Liver (tissue), 9 donors: ENCODE measurements around the gene VWA3B. TPM values are rescaled to one million over a fixed set of nuclear protein-coding genes. Genes with fewer than 3 reads are reported as not detected.

Experiments
- DNase-seq: peaks from one replicate; pipeline ENCODE4 v3.0.0-alpha.2; 2017; ENCODE audit warnings: low spot score
- H3K27ac ChIP-seq, 2 donors: one replicate each; pipeline ENCODE4 v1.7.0; 2013; ENCODE audit warnings: inconsistent platforms in 2 of 2, low read length in 2 of 2, control low read depth in 1 of 2, low read depth in 1 of 2, mild to moderate bottlenecking in 1 of 2
- H3K27me3 ChIP-seq, 4 donors: one replicate each; pipeline versions ENCODE4 v1.6.1 to v1.7.0; 2013; ENCODE audit warnings: low read length in 3 of 4, inconsistent platforms in 1 of 4, mild to moderate bottlenecking in 1 of 4, moderate library complexity in 1 of 4; ENCODE audit not compliant: control insufficient read depth in 4 of 4, insufficient read depth in 4 of 4
- H3K36me3 ChIP-seq, 4 donors: one replicate each; pipeline versions ENCODE4 v1.6.1 to v1.7.0; 2013; ENCODE audit warnings: low read length in 3 of 4, mild to moderate bottlenecking in 3 of 4, low read depth in 1 of 4, moderate library complexity in 1 of 4; ENCODE audit not compliant: control insufficient read depth in 4 of 4, insufficient read depth in 3 of 4
- H3K4me1 ChIP-seq, 4 donors: one replicate each; pipeline versions ENCODE4 v1.6.1 to v1.7.0; 2013; ENCODE audit warnings: low read length in 3 of 4, mild to moderate bottlenecking in 3 of 4, moderate library complexity in 1 of 4; ENCODE audit not compliant: control insufficient read depth in 4 of 4, insufficient read depth in 4 of 4
- H3K4me3 ChIP-seq, 3 donors: one replicate each; pipeline versions ENCODE4 v1.6.1 to v1.7.0; 2013; ENCODE audit warnings: low read length in 3 of 3, control low read depth in 1 of 3, low read depth in 1 of 3, mild to moderate bottlenecking in 1 of 3
- H3K9ac ChIP-seq, 2 donors: one replicate each; pipeline ENCODE4 v1.7.0; 2013; ENCODE audit warnings: low read length in 2 of 2, mild to moderate bottlenecking in 2 of 2, moderate library complexity in 2 of 2, control low read depth in 1 of 2, low read depth in 1 of 2
- H3K9me3 ChIP-seq, 4 donors: one replicate each; pipeline versions ENCODE4 v1.6.1 to v1.7.0; 2013; ENCODE audit warnings: low read length in 3 of 4; ENCODE audit not compliant: control insufficient read depth in 4 of 4
- EGR1 ChIP-seq, 2 donors: IDR thresholded peaks; 2 replicates each; pipeline ENCODE4 v1.6.1; 2016 to 2018; ENCODE audit warnings: antibody characterized with exemption in 2 of 2, low read depth in 2 of 2
- FOXA1 ChIP-seq: IDR thresholded peaks from 2 replicates; pipeline ENCODE4 v1.6.1; 2016; ENCODE audit warnings: antibody characterized with exemption
- GABPA ChIP-seq, 2 donors: IDR thresholded peaks in 1 of 2; conservative IDR thresholded peaks in 1 of 2; 2 replicates each; pipeline ENCODE4 v1.6.1; 2016; ENCODE audit warnings: antibody characterized with exemption in 2 of 2, mild to moderate bottlenecking in 1 of 2, moderate library complexity in 1 of 2
- HNF4A ChIP-seq, 2 donors: conservative IDR thresholded peaks; 2 replicates each; pipeline ENCODE4 v1.6.1; 2016; ENCODE audit warnings: antibody characterized with exemption in 2 of 2, mild to moderate bottlenecking in 2 of 2
- HNF4G ChIP-seq: IDR thresholded peaks from 2 replicates; pipeline ENCODE4 v1.6.1; 2016; ENCODE audit warnings: antibody characterized with exemption
- JUND ChIP-seq, 2 donors: IDR thresholded peaks; 2 replicates each; pipeline ENCODE4 v1.6.1; 2016; ENCODE audit warnings: antibody characterized with exemption in 2 of 2
- RAD21 ChIP-seq, 2 donors: IDR thresholded peaks; 2 replicates each; pipeline ENCODE4 v1.6.1; 2016; ENCODE audit warnings: antibody characterized with exemption in 2 of 2, mild to moderate bottlenecking in 2 of 2
- SP1 ChIP-seq: IDR thresholded peaks from 2 replicates; pipeline ENCODE4 v1.6.1; 2018; ENCODE audit warnings: antibody characterized with exemption, mild to moderate bottlenecking
- TAF1 ChIP-seq: conservative IDR thresholded peaks from 2 replicates; pipeline ENCODE4 v1.6.1; 2016; ENCODE audit warnings: antibody characterized with exemption, mild to moderate bottlenecking
- YY1 ChIP-seq: IDR thresholded peaks from 2 replicates; pipeline ENCODE4 v1.6.1; 2016; ENCODE audit warnings: antibody characterized with exemption, mild to moderate bottlenecking
- WGBS: extraction: QIAGEN DNeasy Blood & Tissue Kit; methylation state at CpG from one replicate; pipeline ENCODE4 v1.1.7; 2013; 5-methylcytosine and 5-hydroxymethylcytosine counted together
- polyA plus RNA-seq, 2 donors: library from polyadenylated mRNA; stranded (reverse) in 1 of 2; unstranded in 1 of 2; fragments of 200-250 nt in 1 of 2; fragments of >200 nt in 1 of 2; fragmentation: Nextera tagmentation in 1 of 2; extraction: Ambion mirVana in 1 of 2; gene quantifications; one replicate each; pipeline versions ENCODE4 v1.2.1 to v1.2.3, GENCODE V29; 2013 to 2015
- total RNA-seq, 2 donors: library from RNA; depleted of rRNA; stranded (reverse); fragments of >200 nt; gene quantifications; one replicate each; pipeline ENCODE4 v1.2.3, GENCODE V29; 2014
- TF ChIP-seq, protein P1 (sequence below): fragments of 150-350 bp; IDR thresholded peaks from 2 replicates; pipeline ENCODE4 v1.5.1; 2017; ENCODE audit warnings: improper control_type of control experiment, low read depth, low read length; ENCODE audit not compliant: missing input control
- TF ChIP-seq, protein P2 (sequence below): IDR thresholded peaks from 2 replicates; pipeline ENCODE4 v1.6.1; 2016; ENCODE audit warnings: antibody characterized with exemption, mild to moderate bottlenecking
- TF ChIP-seq, protein P3 (sequence below): IDR thresholded peaks from 2 replicates; pipeline ENCODE4 v1.6.1; 2016; ENCODE audit warnings: antibody characterized with exemption
- donor health status: healthy.
- donor health status: healthy.
- donor health status: healthy.
- donor health status: healthy.
- donor health status: healthy.

Gene VWA3B
- total and polyA plus RNA-seq, 4 donors, result 0.08 TPM; not detected in 3

DNA sequence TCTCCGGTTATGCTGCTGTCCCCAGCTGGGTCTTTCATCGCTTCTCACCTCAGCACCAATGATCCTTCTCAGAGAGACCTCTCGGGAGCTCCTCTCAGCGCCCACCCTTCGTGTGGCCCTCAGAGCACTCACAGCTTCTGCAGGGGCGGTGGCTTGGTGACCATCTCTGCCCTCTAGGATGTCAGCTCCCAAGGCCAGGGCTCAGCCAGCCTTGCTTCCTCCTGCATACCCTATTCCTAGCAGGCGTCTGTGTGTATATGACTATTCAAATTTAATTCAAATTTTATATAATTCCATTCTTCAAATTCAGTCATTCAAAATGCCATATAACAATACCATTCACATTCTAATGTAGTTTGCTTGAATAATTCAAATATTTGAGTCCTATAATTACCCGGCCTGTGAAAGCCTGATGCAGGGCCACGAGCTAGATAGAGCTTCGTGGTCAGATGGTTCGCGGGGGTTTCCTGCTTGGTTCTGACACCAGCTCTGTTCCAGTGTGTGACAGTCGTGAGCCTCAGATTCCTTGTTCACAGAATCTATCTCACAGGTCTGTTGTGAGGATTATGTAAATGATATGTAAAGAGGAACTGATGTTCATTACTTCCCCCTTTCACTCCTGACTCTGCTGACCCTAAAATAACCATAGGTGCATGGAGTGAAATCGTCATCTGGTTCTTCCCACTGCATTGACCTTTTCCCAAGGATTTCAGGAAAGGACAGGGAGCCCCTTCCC is 165.2 kb downstream of the VWA3B start:
- Histone ChIP-seq H3K36me3 (no peaks in the 10 kb centered on the region), H3K27me3 (no peaks in the 10 kb centered on the region), H3K4me1 (no peaks in the 10 kb centered on the region), H3K27ac (no peak overlapping the region), H3K9ac (no peak overlapping the region), H3K4me3 (no peak overlapping the region), H3K9me3 (peaks cover 0 to 5% (median 3%) of the 10 kb centered on the region in 4 donors)
- no peak for DNase-seq
- 88% methylated on average over 14 of the region's 14 CpGs for WGBS
- TF ChIP-seq, protein P1, sequence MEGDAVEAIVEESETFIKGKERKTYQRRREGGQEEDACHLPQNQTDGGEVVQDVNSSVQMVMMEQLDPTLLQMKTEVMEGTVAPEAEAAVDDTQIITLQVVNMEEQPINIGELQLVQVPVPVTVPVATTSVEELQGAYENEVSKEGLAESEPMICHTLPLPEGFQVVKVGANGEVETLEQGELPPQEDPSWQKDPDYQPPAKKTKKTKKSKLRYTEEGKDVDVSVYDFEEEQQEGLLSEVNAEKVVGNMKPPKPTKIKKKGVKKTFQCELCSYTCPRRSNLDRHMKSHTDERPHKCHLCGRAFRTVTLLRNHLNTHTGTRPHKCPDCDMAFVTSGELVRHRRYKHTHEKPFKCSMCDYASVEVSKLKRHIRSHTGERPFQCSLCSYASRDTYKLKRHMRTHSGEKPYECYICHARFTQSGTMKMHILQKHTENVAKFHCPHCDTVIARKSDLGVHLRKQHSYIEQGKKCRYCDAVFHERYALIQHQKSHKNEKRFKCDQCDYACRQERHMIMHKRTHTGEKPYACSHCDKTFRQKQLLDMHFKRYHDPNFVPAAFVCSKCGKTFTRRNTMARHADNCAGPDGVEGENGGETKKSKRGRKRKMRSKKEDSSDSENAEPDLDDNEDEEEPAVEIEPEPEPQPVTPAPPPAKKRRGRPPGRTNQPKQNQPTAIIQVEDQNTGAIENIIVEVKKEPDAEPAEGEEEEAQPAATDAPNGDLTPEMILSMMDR, result no peak
- no peak for TF ChIP-seq TAF1
- TF ChIP-seq, protein P2, sequence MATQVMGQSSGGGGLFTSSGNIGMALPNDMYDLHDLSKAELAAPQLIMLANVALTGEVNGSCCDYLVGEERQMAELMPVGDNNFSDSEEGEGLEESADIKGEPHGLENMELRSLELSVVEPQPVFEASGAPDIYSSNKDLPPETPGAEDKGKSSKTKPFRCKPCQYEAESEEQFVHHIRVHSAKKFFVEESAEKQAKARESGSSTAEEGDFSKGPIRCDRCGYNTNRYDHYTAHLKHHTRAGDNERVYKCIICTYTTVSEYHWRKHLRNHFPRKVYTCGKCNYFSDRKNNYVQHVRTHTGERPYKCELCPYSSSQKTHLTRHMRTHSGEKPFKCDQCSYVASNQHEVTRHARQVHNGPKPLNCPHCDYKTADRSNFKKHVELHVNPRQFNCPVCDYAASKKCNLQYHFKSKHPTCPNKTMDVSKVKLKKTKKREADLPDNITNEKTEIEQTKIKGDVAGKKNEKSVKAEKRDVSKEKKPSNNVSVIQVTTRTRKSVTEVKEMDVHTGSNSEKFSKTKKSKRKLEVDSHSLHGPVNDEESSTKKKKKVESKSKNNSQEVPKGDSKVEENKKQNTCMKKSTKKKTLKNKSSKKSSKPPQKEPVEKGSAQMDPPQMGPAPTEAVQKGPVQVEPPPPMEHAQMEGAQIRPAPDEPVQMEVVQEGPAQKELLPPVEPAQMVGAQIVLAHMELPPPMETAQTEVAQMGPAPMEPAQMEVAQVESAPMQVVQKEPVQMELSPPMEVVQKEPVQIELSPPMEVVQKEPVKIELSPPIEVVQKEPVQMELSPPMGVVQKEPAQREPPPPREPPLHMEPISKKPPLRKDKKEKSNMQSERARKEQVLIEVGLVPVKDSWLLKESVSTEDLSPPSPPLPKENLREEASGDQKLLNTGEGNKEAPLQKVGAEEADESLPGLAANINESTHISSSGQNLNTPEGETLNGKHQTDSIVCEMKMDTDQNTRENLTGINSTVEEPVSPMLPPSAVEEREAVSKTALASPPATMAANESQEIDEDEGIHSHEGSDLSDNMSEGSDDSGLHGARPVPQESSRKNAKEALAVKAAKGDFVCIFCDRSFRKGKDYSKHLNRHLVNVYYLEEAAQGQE, result no peak
- no peak for TF ChIP-seq JUND (IDR thresholded peaks at IDR 0.05)
- no peak for TF ChIP-seq YY1
- no peak for TF ChIP-seq HNF4G
- no peak for TF ChIP-seq FOXA1
- TF ChIP-seq, protein P3, sequence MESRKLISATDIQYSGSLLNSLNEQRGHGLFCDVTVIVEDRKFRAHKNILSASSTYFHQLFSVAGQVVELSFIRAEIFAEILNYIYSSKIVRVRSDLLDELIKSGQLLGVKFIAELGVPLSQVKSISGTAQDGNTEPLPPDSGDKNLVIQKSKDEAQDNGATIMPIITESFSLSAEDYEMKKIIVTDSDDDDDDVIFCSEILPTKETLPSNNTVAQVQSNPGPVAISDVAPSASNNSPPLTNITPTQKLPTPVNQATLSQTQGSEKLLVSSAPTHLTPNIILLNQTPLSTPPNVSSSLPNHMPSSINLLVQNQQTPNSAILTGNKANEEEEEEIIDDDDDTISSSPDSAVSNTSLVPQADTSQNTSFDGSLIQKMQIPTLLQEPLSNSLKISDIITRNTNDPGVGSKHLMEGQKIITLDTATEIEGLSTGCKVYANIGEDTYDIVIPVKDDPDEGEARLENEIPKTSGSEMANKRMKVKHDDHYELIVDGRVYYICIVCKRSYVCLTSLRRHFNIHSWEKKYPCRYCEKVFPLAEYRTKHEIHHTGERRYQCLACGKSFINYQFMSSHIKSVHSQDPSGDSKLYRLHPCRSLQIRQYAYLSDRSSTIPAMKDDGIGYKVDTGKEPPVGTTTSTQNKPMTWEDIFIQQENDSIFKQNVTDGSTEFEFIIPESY, result no peak
- no peak for TF ChIP-seq GABPA (IDR thresholded peaks at IDR 0.05 in 1 of 2, conservative IDR thresholded peaks at IDR 0.05 in 1 of 2)

DNA sequence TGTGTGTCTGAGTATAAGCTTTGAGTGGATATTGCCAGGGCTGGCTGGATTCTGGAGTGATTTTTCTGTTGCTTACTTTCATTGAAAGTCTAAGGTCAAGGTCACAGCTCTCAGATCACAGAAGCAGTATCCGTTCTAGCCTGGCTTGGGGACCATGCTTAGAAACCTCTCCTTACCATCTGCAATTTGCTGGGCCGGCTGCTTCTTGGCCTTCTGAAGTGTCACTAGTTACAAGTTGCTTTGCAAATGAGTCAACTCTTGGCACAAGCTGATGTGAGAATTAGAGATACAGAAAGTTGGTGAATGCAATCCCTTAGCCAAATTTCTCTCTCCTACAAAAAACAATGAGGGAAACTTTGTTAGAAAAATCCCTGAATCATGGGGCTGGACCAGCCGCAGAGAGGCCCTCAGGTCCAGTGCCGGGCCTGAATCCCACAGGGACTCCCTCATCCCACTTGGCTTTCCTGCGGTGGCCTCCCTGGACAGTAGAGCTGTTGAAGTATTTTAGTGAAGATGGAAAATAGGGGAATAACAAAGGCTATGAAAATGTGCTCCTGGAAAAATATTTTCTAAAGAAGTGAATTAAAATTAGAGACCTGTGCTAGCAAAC is 166.6 kb downstream of the VWA3B start:
- TF ChIP-seq EGR1 (IDR thresholded peaks at IDR 0.05; ENCODE audit: low read depth in 2 of 2) (no peak), JUND (IDR thresholded peaks at IDR 0.05) (no peak), RAD21 (IDR thresholded peaks at IDR 0.05) (no peak), YY1 (no peak), HNF4A (conservative IDR thresholded peaks at IDR 0.05) (no peak), SP1 (no peak)

More for the DNA sequence above, 166.6 kb downstream of the VWA3B start:
- DNase-seq, result no peak
- Histone ChIP-seq H3K9me3 (peaks cover 0 to under 1% (median 0%) of the 10 kb centered on the region in 4 donors), H3K36me3 (no peaks in the 10 kb centered on the region), H3K27ac (no peak overlapping the region), H3K4me3 (no peak overlapping the region), H3K9ac (no peak overlapping the region), H3K4me1 (no peaks in the 10 kb centered on the region), H3K27me3 (no peaks in the 10 kb centered on the region)
- WGBS, result 79% methylated on average over 5 of the region's 5 CpGs
